ENCODE results near the gene CD300H.

The CD300H gene

DNA sequence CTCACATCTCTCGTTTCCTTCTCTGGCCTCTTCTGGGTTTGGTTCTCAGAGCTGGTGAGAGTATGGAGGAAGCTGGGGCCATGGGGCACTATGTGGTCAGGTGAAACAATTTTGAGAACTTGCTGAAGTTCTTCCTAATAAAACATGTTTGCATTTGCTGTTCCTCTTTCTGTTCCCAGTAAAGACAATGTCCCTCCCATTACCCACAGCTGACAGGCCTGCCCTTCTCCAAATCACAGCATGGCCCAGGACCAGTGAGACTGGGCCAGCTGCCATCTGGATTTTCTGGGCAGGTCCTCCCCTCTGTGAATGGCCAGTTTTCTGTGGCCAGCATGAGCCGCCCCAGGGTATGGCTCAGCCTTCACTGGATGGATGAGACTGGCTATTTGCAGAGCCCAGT lies at the start of gene CD300H:
Gene CD300H (minus strand): TSS at position 113 of the 400 bp plus-strand sequence.
- H3K36me3 Mint-ChIP-seq: no peaks in the 10 kb centered on the region
- H3K27ac Mint-ChIP-seq: no peak within 1 kb of the TSS
- H3K9me3 Mint-ChIP-seq: peaks cover 4% of the 10 kb centered on the region
- peaks cover 55% of the 10 kb centered on the region for H3K27me3 Mint-ChIP-seq
- no peak within 1 kb of the TSS for H3K4me3 Mint-ChIP-seq
- ATAC-seq: no peak
- peaks cover 18% of the 10 kb centered on the region for H3K4me1 Mint-ChIP-seq

DNA sequence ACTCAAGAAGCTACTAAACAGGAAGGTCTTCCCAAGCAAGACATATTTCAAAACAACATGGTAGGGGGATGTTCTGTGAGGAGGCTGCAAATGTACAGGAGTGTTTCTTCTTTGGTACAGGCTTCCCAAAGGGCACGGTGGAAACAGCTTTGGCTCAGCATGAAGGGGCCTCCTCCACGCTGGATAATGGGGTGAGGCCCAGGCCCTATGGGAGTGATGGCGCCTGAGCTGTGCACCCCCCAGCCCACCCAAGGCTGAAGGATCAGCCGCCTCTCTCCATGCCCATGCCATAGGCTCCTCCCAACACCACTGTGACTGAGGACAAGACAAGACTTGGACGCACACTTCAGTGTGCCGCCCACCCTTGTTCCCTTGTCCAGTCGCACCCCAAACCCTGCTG lies 49.4 kb upstream of the CD300H start:
- Mint-ChIP-seq H3K36me3 (no peaks in the 10 kb centered on the region), H3K27me3 (peaks cover 44% of the 10 kb centered on the region), H3K9me3 (no peaks in the 10 kb centered on the region), H3K4me1 (peaks cover 11% of the 10 kb centered on the region), H3K4me3 (no peak overlapping the region), H3K27ac (no peak overlapping the region)
- ATAC-seq: no peak

DNA sequence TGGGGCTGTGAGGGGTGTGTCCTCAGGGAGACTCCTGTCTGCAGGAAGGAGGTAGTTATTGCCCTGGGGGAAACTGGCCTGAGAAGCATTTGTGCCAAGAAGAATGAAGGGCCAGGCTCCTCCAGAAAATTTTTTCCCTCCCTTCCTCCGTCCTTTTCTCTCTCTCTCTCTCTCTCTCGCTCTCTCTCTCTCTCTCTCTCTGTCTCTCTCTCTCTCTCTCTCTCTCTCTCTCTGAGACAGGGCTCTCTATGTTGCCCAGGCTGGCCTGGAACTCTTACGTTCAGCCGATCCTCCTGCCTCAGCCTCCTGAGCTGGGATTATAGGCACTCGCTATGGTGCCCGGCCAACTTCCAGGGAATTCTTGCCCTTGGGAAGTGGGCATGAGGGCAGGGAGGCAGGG lies 44.7 kb upstream of the CD300H start:
- Mint-ChIP-seq H3K9me3 (peaks cover 4% of the 10 kb centered on the region), H3K27me3 (peaks cover 39% of the 10 kb centered on the region), H3K4me3 (no peak overlapping the region), H3K4me1 (peaks cover 16% of the 10 kb centered on the region), H3K27ac (no peak overlapping the region), H3K36me3 (no peaks in the 10 kb centered on the region)
- no peak for ATAC-seq

DNA sequence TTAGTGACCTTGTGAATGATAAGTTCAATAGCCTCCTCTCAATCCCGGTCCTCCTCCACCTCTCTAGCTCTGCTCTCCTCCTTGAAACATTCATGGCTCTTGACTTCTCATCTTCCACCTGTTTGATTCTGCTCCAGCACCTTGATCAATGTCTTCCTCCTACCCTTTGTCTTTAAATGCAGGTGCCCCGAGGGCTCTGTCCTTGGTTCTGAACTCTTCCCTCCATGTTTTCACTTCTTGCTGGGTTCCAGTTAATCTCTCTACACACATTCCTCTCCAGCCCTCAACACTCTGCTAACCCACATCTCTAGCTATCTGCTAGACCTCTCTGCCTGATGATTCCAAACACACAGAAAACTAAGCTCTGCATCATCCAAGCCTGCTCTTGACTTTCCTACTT lies 42.8 kb upstream of the CD300H start:
- Mint-ChIP-seq H3K36me3 (no peaks in the 10 kb centered on the region), H3K27me3 (peaks cover 30% of the 10 kb centered on the region), H3K4me1 (peaks cover 21% of the 10 kb centered on the region), H3K9me3 (peaks cover 4% of the 10 kb centered on the region), H3K4me3 (no peak overlapping the region), H3K27ac (no peak overlapping the region)
- no peak for ATAC-seq

DNA sequence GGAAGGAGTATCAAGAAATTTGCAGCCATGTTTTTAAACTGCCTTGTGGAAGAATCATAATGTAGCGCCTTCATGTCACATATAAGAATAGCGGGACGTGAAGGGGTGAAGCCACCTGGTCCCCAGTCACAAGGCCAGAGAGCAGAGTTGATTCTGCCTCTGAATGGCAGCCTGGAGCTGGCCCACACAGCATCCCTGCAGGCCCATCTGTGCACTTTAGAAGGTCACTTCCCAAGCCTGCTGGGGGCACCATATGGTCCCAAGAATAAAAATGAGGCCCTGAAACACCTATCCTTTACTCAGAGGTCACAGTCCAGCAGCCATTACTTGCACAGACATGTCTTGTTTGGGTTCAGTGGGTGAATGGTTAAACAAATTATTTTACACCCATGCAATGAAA lies 41.2 kb upstream of the CD300H start:
- ATAC-seq: no peak
- Mint-ChIP-seq H3K4me1 (peaks cover 32% of the 10 kb centered on the region), H3K27me3 (peaks cover 27% of the 10 kb centered on the region), H3K27ac (no peak overlapping the region), H3K36me3 (no peaks in the 10 kb centered on the region), H3K4me3 (no peak overlapping the region), H3K9me3 (peaks cover 4% of the 10 kb centered on the region)

DNA sequence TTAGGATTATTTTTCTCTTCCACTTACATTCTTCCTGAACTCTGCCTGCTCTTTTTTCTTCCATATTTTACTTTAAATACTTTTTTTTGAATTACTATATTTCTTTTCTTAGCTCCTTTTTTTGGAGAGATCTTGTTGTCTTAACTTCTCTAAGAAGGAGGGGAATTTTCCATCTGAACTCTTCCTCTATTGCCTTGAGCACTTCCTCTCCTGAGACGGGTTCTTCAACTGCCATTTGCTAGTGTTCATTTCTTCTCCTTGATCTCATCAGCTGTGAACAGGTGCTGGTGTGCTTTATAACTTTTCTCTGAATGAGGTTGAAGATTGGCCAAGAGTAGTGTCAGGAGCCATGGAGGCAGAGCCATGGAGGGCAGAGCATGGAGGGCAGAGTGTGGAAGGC lies 39.9 kb upstream of the CD300H start:
- Mint-ChIP-seq H3K4me3 (no peak overlapping the region), H3K9me3 (peaks cover 4% of the 10 kb centered on the region), H3K36me3 (no peaks in the 10 kb centered on the region), H3K27ac (no peak overlapping the region), H3K4me1 (peaks cover 34% of the 10 kb centered on the region), H3K27me3 (peaks cover 27% of the 10 kb centered on the region)
- ATAC-seq: no peak

DNA sequence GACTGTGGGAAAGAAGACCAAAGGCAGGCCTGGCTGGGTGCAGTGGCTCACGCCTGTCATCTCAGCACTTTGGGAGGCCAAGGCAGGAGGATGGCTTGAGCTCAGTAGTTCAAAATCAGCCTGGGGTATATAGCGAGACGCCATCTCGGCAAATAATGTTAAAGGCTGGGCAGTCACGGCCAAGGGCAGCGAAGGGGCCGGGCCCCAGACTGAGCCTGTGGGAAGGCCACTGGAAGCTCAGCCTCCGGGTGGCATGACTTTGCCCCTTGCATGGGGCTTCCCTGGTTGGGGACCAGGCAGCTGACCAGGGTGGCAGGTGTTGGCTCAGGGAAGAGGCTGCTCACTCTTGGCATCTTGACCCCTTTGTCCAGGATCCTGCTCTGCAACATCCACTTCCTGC lies 38.7 kb upstream of the CD300H start:
- ATAC-seq: no peak
- Mint-ChIP-seq H3K36me3 (no peaks in the 10 kb centered on the region), H3K27ac (no peak overlapping the region), H3K27me3 (peaks cover 28% of the 10 kb centered on the region), H3K4me3 (no peak overlapping the region), H3K4me1 (peaks cover 35% of the 10 kb centered on the region), H3K9me3 (peaks cover 4% of the 10 kb centered on the region)

DNA sequence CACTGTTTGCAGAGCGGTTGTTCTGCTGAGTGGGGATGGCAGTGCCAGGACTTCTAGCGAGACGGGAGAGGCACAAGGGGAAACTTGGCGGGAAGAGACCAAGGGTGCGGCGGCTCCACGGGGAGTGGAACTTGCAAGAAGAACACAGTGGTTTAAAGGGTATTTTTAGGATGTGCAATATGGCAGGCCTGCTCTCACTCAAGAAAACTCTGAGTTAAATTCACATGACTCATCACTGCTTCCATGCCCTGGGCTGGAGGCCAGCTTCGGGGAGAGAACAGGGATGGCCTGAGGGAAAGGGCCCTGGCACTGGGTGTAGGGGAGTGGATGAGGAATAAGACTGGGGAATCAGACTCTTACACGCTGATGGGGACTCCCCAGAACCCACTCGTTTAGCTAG lies 38.1 kb upstream of the CD300H start:
- H3K4me1 Mint-ChIP-seq: peaks cover 40% of the 10 kb centered on the region
- H3K36me3 Mint-ChIP-seq: no peaks in the 10 kb centered on the region
- no peak for ATAC-seq
- no peak overlapping the region for H3K27ac Mint-ChIP-seq
- H3K9me3 Mint-ChIP-seq: peaks cover 4% of the 10 kb centered on the region
- H3K4me3 Mint-ChIP-seq: no peak overlapping the region
- peaks cover 34% of the 10 kb centered on the region for H3K27me3 Mint-ChIP-seq

DNA sequence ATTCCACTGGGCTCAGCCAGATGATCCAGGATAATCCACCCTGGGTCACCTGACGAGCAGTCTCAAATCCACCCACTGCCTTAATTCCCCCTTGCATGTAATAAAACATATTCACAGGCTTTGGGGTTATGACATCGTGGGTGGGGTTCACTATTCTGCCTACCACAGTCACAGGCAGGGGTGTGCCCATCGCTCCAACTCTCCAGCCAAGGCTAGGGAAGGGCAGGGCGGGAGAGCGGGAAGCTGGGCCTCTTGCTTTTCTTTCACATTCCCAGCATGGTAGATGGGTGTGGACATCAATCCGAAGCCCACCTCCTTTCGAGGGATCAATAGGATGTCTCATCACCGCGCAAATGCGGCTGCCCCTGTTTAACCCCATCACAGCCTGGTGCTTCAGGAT lies 37.5 kb upstream of the CD300H start:
- peaks cover 4% of the 10 kb centered on the region for H3K9me3 Mint-ChIP-seq
- H3K36me3 Mint-ChIP-seq: no peaks in the 10 kb centered on the region
- peaks cover 40% of the 10 kb centered on the region for H3K27me3 Mint-ChIP-seq
- no peak for ATAC-seq
- no peak overlapping the region for H3K27ac Mint-ChIP-seq
- no peak overlapping the region for H3K4me3 Mint-ChIP-seq
- H3K4me1 Mint-ChIP-seq: peaks cover 46% of the 10 kb centered on the region

DNA sequence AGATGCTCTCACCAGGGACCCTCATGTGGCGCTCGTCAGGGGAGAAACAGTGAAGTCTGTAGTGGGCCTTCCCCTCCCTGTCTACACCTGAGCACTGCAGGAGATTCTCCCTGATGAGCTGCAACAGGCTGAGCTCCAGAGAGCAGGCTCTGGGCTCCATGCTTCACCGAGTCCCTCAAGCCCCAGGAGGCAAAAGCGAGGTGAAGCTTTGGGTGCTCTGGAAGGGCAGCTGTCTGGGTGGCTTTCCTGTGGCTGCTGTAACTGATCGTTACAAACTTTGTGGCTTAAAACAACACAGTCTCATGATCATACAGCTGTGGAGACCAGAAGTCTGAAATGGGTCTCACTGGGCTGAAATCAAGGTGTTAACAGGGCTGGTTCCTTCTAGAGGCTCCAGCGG lies 36.9 kb upstream of the CD300H start:
- H3K36me3 Mint-ChIP-seq: no peaks in the 10 kb centered on the region
- peaks cover 4% of the 10 kb centered on the region for H3K9me3 Mint-ChIP-seq
- peaks cover 52% of the 10 kb centered on the region for H3K4me1 Mint-ChIP-seq
- no peak overlapping the region for H3K4me3 Mint-ChIP-seq
- no peak overlapping the region for H3K27ac Mint-ChIP-seq
- ATAC-seq: peak; percentile 90
- H3K27me3 Mint-ChIP-seq: peaks cover 46% of the 10 kb centered on the region

DNA sequence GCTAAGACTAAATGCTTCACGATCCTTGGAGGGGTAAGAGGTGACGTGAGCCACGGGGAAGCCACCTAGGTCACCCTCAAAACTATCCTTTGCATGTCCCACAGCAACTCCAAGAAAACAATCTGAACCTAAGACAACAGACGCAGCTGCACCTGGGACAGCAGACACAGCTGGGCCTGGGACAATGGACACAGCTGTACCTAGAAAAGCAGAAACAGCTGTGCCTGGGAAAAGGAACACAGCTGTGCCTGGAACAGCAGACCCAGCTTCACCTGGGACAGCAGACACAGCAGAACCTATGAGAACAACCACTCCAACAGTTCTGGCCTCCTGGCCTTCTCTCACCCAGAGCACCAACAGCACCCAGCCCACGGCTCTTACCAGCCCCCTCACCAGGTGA lies 36.4 kb upstream of the CD300H start:
- ATAC-seq: no peak
- peaks cover 47% of the 10 kb centered on the region for H3K27me3 Mint-ChIP-seq
- no peaks in the 10 kb centered on the region for H3K36me3 Mint-ChIP-seq
- peaks cover 4% of the 10 kb centered on the region for H3K9me3 Mint-ChIP-seq
- H3K4me1 Mint-ChIP-seq: peaks cover 56% of the 10 kb centered on the region
- H3K27ac Mint-ChIP-seq: no peak overlapping the region
- H3K4me3 Mint-ChIP-seq: no peak overlapping the region

DNA sequence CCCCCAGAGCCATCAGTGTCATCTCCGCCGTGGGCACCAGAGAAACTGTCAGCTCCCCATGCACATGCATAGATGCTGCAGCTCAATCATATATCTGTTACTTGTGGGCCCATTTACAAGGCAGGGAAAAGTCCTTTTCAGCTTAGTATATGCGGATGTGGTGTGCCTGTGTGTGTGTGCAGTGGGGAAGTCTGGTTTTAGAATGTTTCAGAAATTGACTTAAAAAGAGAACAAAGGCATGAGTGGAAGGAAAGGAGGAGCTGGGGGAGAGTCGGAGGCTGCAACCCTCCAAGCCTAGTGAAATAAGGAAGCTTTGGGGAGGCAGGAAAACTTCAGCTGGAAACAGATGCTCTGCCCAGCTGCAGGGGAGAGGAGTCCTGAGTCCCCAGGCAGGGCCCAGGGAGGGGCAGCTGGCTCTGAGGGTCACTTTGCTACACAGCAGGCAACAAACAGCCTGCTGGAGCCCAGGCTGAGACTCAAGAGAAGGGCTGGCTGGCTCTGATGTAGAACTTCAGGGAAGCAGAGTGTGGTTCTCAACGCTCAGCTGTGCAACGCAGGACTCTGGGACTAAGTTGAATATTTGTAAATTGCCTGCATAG lies 35.8 kb upstream of the CD300H start:
- H3K4me3 Mint-ChIP-seq: no peak overlapping the region
- H3K27me3 Mint-ChIP-seq: peaks cover 44% of the 10 kb centered on the region
- ATAC-seq: no peak
- H3K4me1 Mint-ChIP-seq: peaks cover 62% of the 10 kb centered on the region
- H3K36me3 Mint-ChIP-seq: no peaks in the 10 kb centered on the region
- H3K9me3 Mint-ChIP-seq: peaks cover 4% of the 10 kb centered on the region
- no peak overlapping the region for H3K27ac Mint-ChIP-seq

DNA sequence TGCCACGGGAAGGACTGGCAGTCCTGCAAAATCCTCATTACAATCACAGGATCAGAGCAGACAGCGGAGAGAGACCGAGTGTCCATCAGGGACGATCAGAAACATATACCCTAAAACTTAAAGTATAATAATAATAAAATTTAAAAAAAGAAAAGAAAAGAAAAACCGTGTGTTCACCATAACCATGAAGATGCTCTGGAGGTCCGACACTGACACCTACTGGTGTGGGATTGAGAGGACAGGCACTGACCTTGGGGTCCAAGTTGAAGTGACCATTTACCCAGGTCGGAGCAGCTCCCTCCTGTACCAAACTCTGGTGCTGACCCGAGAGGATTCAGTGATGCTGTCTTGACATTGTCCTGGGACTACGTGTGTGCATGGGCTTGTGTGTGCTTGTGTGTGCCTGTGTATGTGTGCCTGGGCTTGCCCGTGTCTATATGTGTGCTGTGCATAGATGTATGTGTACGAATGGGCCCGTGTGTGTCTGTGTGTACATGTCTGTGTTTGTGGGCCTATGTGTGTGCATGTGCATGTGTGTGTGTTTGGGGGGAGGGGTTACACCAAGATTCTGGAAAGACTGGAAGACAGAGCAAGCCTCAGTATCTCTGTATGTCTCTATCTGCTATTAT lies 34.7 kb upstream of the CD300H start:
- peaks cover 57% of the 10 kb centered on the region for H3K4me1 Mint-ChIP-seq
- H3K4me3 Mint-ChIP-seq: no peak overlapping the region
- H3K9me3 Mint-ChIP-seq: no peaks in the 10 kb centered on the region
- H3K27me3 Mint-ChIP-seq: peaks cover 34% of the 10 kb centered on the region
- ATAC-seq: no peak
- no peaks in the 10 kb centered on the region for H3K36me3 Mint-ChIP-seq
- no peak overlapping the region for H3K27ac Mint-ChIP-seq

DNA sequence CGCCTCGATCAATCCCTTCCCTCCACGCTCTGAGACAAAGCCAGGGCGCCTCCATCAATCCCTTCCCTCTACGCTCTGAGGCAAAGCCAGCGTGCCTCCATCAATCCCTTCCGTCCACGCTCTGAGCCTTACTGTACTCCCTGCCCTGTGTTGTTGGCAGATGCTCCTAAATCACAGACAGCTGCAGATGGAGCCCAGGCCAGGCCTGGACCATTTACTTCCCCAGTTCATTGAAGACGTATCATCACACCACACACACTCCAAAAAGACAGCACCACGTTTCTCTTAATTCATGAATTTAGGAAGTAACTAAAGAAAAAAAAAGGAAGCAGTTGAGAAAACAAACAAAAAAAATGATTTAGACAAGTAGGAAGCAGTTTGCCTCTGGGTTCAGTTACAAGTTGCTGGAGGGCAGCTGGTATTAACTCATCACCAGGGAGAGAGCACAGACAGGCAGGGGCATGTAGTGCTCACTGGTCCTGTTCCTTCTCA lies 32.2 kb upstream of the CD300H start:
- Mint-ChIP-seq H3K36me3 (no peaks in the 10 kb centered on the region), H3K4me1 (peaks cover 49% of the 10 kb centered on the region), H3K4me3 (no peak overlapping the region), H3K9me3 (no peaks in the 10 kb centered on the region), H3K27me3 (peaks cover 20% of the 10 kb centered on the region), H3K27ac (peak overlapping the region; percentile 38)
- no peak for ATAC-seq

DNA sequence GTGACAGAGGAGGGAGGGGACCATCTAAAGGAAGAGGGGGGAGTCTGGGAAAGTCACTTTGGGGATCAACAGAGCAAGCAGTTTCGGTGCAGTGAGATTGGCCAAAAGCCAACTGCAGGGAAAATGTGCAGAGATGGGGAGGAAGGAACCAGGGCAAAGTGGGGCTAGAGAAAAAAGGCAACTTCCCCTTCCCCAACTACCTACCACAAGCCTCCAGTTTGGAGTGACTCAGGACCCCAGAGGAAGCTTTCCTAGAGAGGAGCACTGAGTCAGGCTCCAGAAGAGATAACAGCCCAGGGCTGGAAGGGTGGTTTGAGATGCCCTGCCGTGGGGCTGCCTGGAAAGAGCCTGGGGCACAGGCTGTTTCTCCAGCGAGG lies 31.7 kb upstream of the CD300H start:
- Mint-ChIP-seq H3K36me3 (no peaks in the 10 kb centered on the region), H3K27ac (peak overlapping the region; percentile 38), H3K4me1 (peaks cover 45% of the 10 kb centered on the region), H3K27me3 (peaks cover 20% of the 10 kb centered on the region), H3K4me3 (no peak overlapping the region), H3K9me3 (no peaks in the 10 kb centered on the region)
- no peak for ATAC-seq

DNA sequence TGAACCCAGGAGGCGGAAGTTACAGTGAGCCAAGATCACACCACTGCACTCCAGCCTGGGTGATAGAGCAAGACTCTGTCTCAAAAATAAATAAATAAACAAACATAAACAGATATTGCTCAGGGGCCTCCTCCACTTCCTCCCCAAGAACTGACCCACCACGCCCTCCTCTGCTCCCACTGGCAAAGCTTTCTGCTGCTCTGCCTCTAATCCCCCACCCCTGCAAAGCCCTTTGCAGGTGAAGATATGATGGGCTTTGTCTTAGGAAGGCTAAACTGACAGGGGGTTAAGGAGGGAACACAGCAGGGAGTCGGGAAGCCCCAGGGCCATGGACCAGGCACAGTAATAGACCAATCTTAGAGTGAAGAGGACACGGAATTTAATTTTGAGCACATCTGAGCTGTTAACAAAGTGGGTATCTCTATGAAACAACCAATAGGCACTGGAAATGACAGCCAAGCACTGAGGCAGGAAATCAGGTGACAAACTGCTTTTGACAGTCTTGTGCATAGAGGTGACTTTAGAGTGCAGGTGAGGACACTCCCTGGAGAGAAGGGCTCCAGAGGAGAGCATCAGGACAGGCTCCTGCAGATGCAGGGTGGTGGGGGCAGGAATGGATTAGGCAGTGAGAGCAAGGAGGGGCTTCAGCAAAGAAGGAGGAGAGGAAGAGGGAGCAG lies 31.2 kb upstream of the CD300H start:
- no peaks in the 10 kb centered on the region for H3K36me3 Mint-ChIP-seq
- no peak for ATAC-seq
- H3K27ac Mint-ChIP-seq: peak overlapping the region; percentile 38

More for the DNA sequence above, 31.2 kb upstream of the CD300H start:
- Mint-ChIP-seq H3K4me3 (no peak overlapping the region), H3K9me3 (no peaks in the 10 kb centered on the region), H3K4me1 (peaks cover 41% of the 10 kb centered on the region), H3K27me3 (peaks cover 20% of the 10 kb centered on the region)
